GM19452 (cell line): ENCODE results near the gene CCN5.
"Not testable (repeated sequence)": the region's sequence is repeated elsewhere in the genome, so short reads cannot be mapped to it uniquely, and the experiment has no call there.

ENCODE experiments used
- ATAC-seq: cut with Tn5 transposase; IDR thresholded peaks from one replicate; pipeline ENCODE4 v1.9.1; 2021; ENCODE audit not compliant: unreplicated experiment

The CCN5 gene

GRCh38 chr20:44714701-44715498 lies at the start of gene CCN5:
TSS of gene CCN5 (plus strand) at chr20:44715369. CDS start at chr20:44715391, 22 bp downstream.
- no peak for ATAC-seq

GRCh38 chr20:44666066-44666465 lies 49.1 kb upstream of the CCN5 start:
- no peak for ATAC-seq

GRCh38 chr20:44670851-44671250 lies 44.3 kb upstream of the CCN5 start:
- ATAC-seq, result not testable (repeated sequence)

GRCh38 chr20:44671541-44671940 lies 43.6 kb upstream of the CCN5 start:
- ATAC-seq, result not testable (repeated sequence)

- ATAC-seq, result not testable (repeated sequence)
Measured at GRCh38 chr20:44672318-44672902, 42.8 kb upstream of the CCN5 start.

GRCh38 chr20:44678242-44678641 lies 36.9 kb upstream of the CCN5 start:
- no peak for ATAC-seq

- no peak for ATAC-seq
Measured at GRCh38 chr20:44678990-44679611, 36.1 kb upstream of the CCN5 start.

- ATAC-seq, result no peak
Measured at GRCh38 chr20:44681796-44682566, 33.2 kb upstream of the CCN5 start.

- ATAC-seq, result no peak
Measured at GRCh38 chr20:44683263-44684046, 31.7 kb upstream of the CCN5 start.

- ATAC-seq, result no peak
Measured at GRCh38 chr20:44684047-44684967, 30.9 kb upstream of the CCN5 start.

GRCh38 chr20:44686934-44687333 lies 28.2 kb upstream of the CCN5 start:
- no peak for ATAC-seq

GRCh38 chr20:44688053-44688625 lies 27.0 kb upstream of the CCN5 start:
- no peak for ATAC-seq

GRCh38 chr20:44689809-44690208 lies 25.4 kb upstream of the CCN5 start:
- no peak for ATAC-seq

- no peak for ATAC-seq
Measured at GRCh38 chr20:44690781-44691423, 24.3 kb upstream of the CCN5 start.

GRCh38 chr20:44691424-44692423 lies 23.4 kb upstream of the CCN5 start:
- ATAC-seq, result no peak

GRCh38 chr20:44692932-44693480 lies 22.2 kb upstream of the CCN5 start:
- ATAC-seq, result no peak

- no peak for ATAC-seq
Measured at GRCh38 chr20:44693627-44694026, 21.5 kb upstream of the CCN5 start.
